HG03432 (cell line): ENCODE data around the gene ABHD12.
"Not testable (repeated sequence)": the region's sequence is repeated elsewhere in the genome, so short reads cannot be mapped to it uniquely, and the experiment has no call there.

Experiments used
- ATAC-seq: cut with Tn5 transposase; IDR thresholded peaks from one replicate; pipeline ENCODE4 v1.9.1; 2021; ENCODE audit warnings: mild to moderate bottlenecking, moderate library complexity; ENCODE audit not compliant: unreplicated experiment

The ABHD12 gene

GRCh38 chr20:25355011-25355595, 35.5 kb downstream of the ABHD12 start:
- ATAC-seq = no peak

DNA sequence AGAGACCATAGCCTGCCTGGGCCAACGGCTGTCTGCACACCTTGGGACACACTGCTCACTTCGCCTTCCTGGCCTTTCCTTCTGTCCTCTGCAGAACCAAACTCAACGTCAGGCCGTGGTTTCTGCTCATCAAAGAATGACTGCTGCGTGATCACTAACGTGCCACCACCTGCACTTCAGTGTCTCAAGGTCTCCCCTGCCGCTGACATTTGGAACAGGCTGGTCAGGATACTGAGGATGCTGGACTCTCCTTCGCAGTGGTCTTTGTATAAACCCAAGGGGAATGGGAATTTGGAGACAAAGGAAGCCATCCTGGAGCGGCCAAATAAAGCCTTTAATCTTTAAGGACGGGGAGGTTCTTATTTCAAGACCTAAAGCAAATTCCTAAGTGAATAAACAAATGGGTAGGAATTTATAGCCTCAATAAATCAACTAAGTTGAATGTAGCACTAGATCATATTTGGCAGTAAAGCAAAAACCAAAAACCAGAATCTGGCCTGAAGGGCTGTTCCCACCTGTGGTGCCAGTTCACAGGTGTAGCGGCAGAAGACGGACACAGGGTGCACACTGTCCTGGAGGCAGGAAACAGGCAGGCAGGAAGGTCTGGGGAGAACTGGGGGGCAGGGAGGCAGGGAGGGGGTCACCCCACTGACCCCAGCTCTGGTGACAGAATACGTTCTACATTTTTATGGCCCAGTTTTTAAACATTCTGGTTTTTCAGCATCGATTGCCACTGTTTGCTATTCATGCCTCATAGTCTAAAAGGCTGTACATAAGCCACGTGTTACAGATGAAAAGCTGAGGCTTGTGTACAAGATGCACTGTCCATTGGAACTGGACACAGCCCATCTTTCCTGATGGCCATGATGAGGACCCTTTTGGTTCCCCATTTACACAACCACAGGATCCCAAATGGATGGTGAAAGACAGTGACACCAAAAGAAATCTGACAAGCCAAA, 36.6 kb downstream of the ABHD12 start:
- no peak for ATAC-seq

DNA sequence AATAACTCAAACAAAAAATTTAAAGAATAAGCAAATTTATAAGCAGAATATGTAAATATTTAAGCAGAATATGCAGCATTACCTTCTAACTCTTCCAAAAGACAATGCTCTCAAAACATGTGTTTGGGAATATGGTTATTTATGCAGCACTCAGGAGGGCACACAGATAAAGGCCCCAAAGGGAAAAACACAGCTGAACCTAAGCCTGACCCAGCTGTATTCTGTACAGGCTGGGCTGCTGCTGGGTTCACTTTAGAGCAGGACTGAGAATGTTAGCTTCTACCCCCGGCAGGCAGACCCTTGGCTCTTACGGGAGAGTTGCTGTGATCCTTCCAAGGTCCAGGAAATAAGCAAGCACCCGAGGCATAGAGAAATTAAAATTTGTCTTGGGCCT, 37.3 kb downstream of the ABHD12 start:
- ATAC-seq = no peak

DNA sequence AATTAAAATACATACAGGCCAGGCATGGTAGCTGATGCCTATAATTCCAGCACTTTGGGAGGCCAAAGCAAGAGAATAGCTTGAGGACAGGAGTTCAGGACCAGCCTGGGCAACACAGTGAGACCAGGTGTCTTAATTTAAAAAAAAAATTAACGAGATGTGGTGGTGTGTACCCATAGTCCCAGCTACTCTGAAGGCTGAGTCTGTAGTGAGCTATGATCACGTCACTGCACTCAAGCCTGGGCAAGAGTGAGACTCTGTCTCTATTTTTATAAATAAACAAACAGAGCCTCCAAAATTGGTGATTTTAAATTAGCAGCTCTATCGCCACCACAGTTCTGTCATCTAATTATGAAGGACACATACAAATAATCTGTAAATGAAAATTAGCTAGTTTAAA, 37.9 kb downstream of the ABHD12 start:
- no peak for ATAC-seq

- ATAC-seq = no peak
Observed at GRCh38 chr20:25351024-25351360, 39.6 kb downstream of the ABHD12 start.

DNA sequence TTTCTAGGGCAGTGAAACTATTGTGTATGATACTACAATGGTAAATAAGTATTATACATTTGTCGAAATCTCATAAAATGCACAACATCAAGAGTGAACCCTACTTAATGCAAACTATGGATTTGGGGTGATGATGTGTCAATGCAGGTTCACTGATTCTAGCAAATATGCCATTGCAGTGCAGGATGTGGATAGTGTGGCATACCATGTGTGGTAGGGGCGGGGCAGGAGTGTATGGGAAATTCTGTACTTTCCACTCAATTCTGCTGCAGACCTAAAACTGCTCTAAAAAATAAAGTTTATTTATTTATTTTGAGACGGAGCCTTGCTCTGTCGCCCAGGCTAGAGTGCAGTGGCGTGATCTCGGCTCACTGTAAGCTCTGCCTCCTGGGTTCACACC, 44.3 kb downstream of the ABHD12 start:
- no peak for ATAC-seq

GRCh38 chr20:25345721-25346120, 44.9 kb downstream of the ABHD12 start:
- ATAC-seq = no peak

DNA sequence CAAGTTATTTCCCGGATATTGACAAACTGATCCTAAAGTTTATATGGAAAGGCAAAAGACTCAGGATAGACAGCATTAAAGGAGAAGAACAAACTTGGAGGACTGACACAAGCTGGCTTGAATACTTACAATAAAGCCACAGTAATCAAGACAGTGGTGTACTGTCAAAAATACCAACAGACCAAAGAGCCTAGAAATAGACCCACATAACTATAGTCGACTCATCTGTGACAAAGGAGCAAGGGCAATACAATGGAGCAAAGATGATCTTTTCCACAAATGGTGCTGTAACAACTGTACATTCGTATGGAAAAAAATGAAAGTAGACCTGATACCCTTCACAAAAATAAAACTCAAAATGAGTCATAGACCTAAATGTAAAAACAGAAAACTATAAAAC, 46.0 kb downstream of the ABHD12 start:
- ATAC-seq = no peak

- no peak for ATAC-seq
Observed at GRCh38 chr20:25341716-25342680, 48.6 kb downstream of the ABHD12 start.

- no peak for ATAC-seq
Observed at GRCh38 chr20:25340380-25340779, 50.3 kb downstream of the ABHD12 start.

DNA sequence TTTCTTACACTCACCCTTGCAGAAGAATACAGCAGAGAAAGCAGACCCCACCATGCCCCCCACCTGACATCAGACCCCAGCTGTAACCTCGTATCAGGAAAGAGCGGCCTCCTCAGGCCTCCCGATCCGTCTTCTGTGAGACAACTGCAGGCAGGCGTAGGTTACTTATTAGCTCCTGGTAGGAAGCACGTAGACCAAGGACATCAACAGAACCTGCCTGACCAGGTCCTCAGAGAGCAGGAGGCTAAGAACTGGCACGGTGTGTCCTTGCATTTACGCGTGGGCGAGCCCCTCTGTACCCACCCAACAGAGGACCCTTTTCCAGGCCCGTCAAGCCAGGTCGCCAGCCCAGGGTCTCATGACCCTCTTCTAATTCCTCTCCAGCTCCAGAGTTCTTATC, 51.0 kb downstream of the ABHD12 start:
- ATAC-seq = no peak

DNA sequence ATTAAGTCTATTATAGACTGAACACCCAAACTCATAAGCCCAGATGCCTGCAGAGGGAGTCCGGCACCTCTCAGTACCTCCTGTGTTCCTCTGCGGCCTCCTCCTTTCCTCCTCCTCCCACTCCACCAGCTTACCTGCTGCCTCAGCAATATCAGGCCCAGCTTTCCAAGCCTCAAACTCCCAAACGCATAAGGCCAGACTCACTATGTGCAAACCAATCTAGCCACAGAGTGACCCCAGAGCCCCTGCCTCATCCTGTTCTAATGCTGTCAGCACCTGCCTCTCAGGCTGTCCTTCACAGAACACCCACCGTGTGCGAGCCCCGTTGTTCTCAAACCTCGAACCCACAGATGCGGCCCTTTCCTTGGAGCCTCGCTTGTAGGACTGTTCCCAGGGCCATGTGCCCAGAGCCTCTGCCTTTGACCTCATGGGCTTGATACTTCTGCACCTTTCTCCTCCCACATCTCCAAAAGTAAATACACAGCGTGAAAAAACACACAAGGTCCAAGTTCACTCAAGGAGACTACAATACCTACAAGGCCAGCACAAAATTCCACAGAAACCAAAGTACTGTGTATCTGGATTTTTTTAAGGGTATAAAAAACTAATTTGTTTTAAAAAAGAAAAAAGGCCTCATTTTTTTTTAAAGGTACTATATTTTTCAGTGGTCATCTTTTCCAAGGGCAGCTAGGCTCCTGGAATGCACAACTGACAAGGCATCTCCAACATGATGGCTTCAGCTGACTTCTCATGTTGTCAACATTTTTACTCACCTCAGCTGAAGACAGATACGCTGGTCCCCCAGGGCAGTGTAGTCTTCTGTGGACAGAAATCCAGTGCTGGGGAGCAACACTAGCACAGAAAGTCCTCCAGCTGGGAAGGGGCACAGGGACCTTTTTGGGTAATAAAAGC, 52.3 kb downstream of the ABHD12 start:
- ATAC-seq = no peak

DNA sequence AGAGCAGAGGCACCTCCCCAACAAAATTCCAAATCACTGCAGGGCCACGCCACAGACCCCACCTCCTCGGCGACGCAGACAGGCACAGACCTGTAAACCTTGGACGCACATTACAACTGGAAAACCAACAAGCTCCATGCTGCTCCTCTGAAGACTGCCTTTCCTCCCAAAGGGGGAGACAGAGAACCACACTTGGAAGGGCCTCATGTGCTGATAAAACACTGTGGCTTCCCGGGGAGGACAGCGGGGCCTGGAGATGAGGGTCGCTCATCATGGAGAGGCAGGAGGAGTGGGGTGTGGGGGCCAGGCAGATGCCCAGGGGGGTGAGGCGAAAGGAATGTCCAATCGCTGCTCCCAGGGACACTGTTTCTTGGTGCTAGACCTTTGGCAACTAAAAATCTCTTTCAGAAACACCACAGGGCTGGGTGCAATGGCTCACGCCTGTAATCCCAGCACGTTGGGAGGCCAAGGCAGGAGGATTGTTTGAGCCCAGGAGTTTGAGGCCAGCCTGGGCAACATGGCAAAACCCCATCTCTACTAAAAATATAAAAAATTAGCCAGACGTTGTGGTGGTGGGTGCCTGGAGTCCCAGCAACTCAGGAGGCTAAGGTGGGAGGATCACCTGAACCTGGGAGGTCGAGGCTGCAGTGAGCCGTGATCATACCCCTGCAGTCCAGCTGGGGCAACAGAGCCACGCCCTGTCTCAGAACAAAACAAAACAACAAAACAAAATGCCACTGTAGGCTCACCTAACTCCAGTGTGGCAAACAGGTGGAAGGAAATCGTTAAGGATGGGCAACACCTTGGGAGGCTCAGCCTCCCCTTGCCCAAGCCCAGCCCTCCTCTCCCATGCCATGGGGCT, 53.8 kb downstream of the ABHD12 start:
- ATAC-seq = no peak

DNA sequence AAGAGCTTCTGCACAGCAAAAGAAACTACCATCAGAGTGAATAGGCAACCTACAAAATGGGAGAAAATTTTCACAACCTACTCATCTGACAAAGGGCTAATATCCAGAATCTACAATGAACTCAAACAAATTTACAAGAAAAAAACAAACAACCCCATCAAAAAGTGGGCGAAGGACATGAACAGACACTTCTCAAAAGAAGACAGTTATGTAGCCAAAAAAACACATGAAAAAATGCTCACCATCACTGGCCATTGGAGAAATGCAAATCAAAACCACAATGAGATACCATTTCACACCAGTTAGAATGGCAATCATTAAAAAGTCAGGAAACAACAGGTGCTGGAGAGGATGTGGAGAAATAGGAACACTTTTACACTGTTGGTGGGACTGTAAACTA, 55.7 kb downstream of the ABHD12 start:
- not testable (repeated sequence) for ATAC-seq

DNA sequence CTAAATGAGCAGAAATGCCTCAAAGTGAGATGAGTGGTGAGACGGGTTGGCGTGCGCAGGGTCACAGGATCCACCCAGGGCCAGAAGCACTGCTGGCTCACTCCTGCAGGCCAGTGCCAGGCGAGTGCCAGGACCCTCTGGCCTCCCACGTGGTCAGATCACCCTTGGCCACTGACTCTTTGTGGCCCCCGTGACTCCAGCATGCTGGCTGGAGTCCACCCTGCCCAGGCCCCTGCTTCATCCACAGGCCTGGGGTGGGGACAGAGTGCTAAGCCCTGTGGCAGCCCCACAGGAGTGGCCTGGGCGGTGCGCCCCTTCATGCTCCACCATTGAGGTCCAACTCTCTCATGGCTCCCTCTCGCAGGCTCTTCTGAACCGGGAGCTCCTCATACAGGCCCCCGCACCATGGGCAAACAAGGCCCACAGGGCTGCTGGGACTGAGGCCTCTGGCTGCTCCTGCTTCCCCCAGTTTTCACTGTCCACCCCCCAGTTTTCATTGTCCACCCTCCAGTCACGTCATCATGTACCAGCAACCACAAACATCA, 61.6 kb downstream of the ABHD12 start:
- no peak for ATAC-seq

DNA sequence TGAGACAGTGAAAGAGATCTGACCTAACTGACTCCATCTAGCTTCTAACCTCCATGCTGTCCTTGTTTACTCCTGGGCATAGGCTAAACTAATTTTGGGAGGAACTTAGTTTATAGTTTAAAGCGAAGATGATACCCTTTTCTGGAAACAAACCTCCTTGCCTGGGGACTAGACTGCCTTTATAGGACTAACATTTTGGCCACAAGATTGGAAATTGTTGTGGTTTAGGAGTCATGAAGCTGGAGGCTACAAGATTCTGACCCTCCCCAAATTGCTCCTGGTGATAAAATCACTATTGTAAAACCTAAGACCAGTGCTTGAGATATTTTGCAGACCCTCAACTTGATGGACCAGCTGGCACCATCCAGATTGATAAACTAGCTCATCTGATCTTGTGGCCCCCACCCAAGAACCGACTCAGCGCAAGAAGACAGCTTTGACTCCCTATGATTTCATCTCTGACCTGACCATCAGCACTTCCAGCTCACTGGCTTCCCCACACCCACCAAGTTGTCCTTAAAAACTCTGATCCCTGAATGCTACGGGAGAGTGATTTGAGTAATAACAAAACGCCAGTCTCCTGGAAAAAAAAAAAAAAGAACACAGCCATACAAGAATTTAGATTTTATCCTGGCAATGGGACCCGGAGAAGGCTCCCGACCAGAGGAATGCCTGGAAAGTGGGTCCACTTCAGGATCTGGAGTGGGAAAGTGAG, 63.0 kb downstream of the ABHD12 start:
- no peak for ATAC-seq

DNA sequence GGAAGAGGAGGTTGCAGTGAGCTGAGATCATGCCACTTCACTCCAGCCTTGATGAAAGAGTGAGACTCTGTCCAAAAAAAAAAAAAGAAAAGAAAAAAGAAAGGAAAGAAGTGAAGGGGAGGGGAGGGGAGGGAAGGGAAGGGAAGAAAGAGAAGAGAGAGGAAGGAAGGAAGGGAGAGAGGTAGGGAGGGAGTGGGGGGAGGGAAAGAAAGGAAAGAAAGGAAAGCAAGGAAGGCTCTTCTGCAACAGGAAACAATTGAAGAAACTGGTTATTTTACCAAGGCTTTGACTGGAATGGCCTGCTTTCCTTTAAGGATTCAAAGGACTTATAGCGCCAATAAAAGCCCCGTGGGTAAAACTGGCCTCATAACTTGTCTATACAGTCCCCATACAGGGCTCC, 64.6 kb downstream of the ABHD12 start:
- no peak for ATAC-seq

- no peak for ATAC-seq
Observed at GRCh38 chr20:25325073-25325472, 65.6 kb downstream of the ABHD12 start.
